ENCODE results near the gene RNF121. TPM values are rescaled to one million over a fixed set of nuclear protein-coding genes. Genes with fewer than 3 reads are reported as not detected.

RNF121 gene
- total RNA-seq, 1 donor from 2014 or later, result 24.7 TPM

DNA sequence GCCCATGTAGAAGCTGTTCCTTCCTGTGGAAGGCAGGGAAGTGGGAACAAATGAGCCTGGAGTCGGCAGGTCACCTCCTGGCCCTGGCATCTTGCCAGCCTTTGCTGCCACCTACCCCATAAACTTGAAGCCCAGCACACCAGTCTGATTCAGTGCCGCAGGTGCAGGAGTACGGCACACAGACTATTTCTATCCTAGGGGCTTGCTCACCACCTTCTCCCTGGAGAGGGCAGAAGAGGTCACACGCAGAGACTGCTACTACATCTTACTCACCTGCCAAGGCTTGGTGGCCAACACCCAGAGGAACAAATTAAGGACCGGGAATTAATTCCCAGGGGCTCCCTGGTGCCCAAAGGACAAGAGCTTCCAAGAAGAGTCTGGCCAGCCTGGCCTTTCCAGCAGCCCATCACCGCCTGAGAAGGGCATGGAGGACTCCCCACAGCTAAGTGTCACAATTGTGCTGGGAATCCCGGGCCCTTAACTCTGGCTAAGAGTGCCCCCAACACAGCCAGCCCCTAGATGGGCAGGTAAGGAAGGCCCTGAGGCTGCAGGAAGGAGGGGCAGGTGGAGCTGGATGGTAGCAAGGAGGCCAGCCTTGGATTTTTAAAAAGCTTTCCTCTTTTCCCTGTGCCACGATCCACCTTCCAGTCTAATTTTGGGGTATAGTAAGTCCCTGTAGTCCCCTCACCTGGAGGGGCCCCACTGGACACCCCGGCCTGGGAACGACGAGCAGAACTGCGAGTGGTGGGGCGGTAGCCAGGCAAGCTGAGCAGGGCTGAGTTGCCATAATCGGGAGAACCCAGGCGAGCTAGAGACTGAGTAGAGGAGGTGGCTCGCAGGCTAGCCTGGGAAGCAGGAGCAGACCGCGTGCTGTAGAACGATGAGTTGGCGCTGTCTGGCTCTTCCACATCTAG is 76.8 kb downstream of the RNF121 start:
- DNase-seq, result no peak
- ATAC-seq, result no peak
- Histone ChIP-seq H3K4me1 (peaks cover 9% of the 10 kb centered on the region), H3K9me3 (no peaks in the 10 kb centered on the region), H3K27ac (no peak overlapping the region), H3K36me3 (peaks cover 100% of the 10 kb centered on the region), H3K4me3 (no peak overlapping the region), H3K27me3 (ENCODE audit: low read depth) (no peaks in the 10 kb centered on the region)
- intact Hi-C loops (cut with DNase I), result no loop called here
- TF ChIP-seq, protein P1, sequence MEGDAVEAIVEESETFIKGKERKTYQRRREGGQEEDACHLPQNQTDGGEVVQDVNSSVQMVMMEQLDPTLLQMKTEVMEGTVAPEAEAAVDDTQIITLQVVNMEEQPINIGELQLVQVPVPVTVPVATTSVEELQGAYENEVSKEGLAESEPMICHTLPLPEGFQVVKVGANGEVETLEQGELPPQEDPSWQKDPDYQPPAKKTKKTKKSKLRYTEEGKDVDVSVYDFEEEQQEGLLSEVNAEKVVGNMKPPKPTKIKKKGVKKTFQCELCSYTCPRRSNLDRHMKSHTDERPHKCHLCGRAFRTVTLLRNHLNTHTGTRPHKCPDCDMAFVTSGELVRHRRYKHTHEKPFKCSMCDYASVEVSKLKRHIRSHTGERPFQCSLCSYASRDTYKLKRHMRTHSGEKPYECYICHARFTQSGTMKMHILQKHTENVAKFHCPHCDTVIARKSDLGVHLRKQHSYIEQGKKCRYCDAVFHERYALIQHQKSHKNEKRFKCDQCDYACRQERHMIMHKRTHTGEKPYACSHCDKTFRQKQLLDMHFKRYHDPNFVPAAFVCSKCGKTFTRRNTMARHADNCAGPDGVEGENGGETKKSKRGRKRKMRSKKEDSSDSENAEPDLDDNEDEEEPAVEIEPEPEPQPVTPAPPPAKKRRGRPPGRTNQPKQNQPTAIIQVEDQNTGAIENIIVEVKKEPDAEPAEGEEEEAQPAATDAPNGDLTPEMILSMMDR (IDR thresholded peaks at IDR 0.05), result no peak

DNA sequence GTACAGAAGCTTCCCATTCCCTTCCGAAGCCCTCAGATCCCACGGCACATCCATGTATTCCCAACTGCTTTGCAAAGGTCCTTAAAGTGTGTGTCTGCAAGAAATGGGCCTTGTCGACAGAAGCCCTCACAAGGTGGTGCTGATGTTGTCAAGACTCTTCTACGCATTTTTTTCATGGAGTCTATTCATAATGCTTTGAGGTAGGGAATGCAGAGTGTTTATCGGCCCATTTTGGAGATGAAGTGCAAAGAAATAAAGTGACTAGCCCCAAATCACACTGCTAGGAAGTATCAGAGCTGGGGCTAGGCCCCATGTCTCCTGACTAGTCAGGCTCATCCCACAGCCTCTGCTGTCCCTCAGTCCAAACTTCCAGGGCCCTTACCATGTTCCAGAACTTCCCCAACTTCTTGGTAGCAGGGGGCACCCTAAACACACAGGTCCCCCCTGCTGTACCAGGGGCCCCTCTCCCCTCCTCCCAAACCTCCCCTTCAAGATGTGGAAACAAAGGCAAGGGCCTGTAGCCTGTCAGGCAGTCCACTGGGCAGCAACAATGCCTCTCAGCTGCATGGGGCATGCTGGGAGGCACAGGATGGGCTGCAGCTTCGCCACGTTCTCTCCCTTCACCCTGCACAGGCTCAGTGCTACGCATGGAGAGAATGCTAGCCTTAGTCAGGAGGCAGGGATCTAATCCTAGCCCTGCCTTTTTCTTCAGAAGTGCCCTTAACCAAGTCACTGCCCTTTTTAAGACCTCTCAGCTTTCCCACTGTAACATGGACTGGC is 77.7 kb downstream of the RNF121 start:
- ATAC-seq (no peak), DNase-seq (no peak)
- H3K27me3 ChIP-seq (ENCODE audit: low read depth), result no peaks in the 10 kb centered on the region
- no peaks in the 10 kb centered on the region for H3K4me1 ChIP-seq
- peaks cover 100% of the 10 kb centered on the region for H3K36me3 ChIP-seq
- no peaks in the 10 kb centered on the region for H3K9me3 ChIP-seq
- TF ChIP-seq, protein P1 (IDR thresholded peaks at IDR 0.05), result no peak
- H3K4me3 ChIP-seq, result no peak overlapping the region
- intact Hi-C loops (cut with DNase I), result no loop called here
- H3K27ac ChIP-seq, result no peak overlapping the region

DNA sequence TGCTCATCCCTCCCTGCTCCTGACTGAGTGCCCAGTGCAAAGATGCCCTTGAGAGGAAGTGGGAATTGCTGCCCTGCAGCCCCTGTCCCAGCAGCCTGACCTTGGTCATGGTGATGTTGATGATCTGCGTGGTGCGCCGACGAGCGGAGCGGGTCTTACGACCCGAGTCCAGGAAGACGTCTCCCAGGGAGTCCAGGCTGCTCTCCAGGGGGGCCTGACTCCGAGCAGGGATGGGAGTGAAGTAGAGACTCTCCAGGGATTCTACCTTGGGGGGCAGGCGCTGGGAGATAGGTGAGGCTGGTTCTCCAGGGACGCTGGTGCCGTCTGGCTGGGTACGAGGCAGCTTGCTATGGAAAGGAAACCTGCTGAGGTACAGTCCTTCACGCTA is 78.2 kb downstream of the RNF121 start:
- Histone ChIP-seq H3K27me3 (ENCODE audit: low read depth) (no peaks in the 10 kb centered on the region), H3K4me3 (no peak overlapping the region), H3K27ac (no peak overlapping the region), H3K4me1 (peaks cover 1% of the 10 kb centered on the region), H3K36me3 (peaks cover 100% of the 10 kb centered on the region), H3K9me3 (no peaks in the 10 kb centered on the region)
- ATAC-seq (no peak), DNase-seq (no peak)
- intact Hi-C loops (cut with DNase I), result no loop called here
- TF ChIP-seq, protein P1 (IDR thresholded peaks at IDR 0.05), result no peak

DNA sequence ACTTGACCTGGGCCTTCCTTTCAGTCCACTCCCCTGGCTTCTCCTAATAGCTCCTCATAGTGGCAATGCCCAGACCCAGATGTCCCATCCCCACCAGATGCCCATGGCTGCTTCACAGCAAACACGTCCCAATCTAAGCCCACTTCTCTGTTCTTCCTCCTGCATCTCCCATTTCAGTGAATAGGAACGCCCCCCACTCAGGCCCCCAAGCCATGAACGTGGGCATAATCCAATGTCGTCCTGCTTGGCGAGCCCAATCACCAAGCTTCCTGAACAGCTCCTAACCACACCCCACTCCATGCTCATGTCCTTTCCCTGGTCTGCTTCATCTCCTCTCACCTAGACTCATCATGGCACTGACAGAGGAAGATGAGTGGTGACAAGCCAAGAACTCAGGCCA is 78.7 kb downstream of the RNF121 start:
- Histone ChIP-seq H3K36me3 (peaks cover 100% of the 10 kb centered on the region), H3K4me3 (no peak overlapping the region), H3K27ac (no peak overlapping the region), H3K27me3 (ENCODE audit: low read depth) (no peaks in the 10 kb centered on the region), H3K4me1 (peaks cover 6% of the 10 kb centered on the region), H3K9me3 (no peaks in the 10 kb centered on the region)
- DNase-seq (no peak), ATAC-seq (no peak)
- intact Hi-C loops (cut with DNase I), result no loop called here
- TF ChIP-seq, protein P1 (IDR thresholded peaks at IDR 0.05), result no peak

DNA sequence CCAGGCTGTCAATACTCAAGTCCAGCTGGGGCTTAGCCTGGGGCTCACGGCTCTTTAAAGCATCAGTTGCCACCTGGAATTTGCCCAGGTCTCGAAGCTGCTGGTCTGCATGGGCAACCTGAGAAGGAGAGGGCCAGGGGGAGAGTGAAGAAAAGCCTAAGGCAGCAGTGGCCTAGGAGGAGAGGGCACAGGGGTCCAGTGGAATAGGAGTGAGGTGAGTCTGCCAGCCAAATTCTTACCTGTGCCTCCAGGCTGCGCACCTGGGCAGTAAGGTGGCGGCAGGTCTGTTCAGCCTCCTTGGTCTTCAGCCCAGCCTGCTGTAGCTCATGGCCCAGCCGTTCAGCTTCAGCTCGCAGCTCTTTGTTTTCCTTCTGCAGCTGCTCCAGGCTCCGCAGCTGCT is 79.9 kb downstream of the RNF121 start:
- intact Hi-C loops (cut with DNase I), result no loop called here
- Histone ChIP-seq H3K4me1 (peaks cover 16% of the 10 kb centered on the region), H3K9me3 (no peaks in the 10 kb centered on the region), H3K36me3 (peaks cover 100% of the 10 kb centered on the region), H3K27me3 (ENCODE audit: low read depth) (no peaks in the 10 kb centered on the region), H3K27ac (no peak overlapping the region), H3K4me3 (no peak overlapping the region)
- ATAC-seq (no peak), DNase-seq (no peak)
- TF ChIP-seq, protein P1 (IDR thresholded peaks at IDR 0.05), result no peak
